ENCODE measurements around the gene FCHSD2. TPM values are rescaled to one million over a fixed set of nuclear protein-coding genes. Genes with fewer than 3 reads are reported as not detected.
A peak's percentile ranks its signal among the peaks of the same experiment; 100 is the strongest.
"Not testable (repeated sequence)": the region's sequence is repeated elsewhere in the genome, so short reads cannot be mapped to it uniquely, and the experiment has no call there.

Gene FCHSD2
- total and polyA plus RNA-seq, 4 donors = 14.7 to 41.6 (median 32.6) TPM

DNA sequence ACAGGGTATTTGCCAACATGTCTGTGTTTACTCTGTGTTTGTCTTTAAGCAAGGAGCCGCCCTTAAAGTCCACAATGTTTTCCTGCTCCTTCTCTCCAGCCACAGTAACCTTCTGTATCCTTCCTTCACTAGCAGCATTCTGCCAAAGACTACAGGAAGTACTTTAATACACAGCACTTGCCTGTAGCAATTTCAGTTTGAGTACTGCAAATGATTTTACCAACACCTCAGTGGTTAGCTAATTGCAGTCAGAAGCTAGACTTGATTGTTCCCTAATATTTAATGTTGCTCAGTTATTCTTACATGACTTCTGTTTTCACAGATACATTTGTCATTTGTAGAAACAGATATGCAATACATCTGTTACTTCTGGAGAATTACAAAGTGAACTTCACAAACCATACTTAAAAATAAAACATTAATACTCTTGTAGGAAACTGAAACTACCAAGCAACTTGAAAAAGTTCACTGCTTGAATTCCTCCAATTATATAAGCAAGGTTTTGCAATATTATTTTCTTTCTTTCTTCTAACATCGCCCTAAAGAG lies 69.1 kb downstream of the FCHSD2 start:
- Histone ChIP-seq H3K9me3 (ENCODE audit: control insufficient read depth in 4 of 4, insufficient read depth in 3 of 4, low read length in 3 of 4) (no peaks in the 10 kb centered on the region), H3K9ac (ENCODE audit: insufficient read depth in 1 of 2, low read length in 2 of 2) (peak overlapping the region in 1 of 2 donors; percentile 60), H3K27me3 (ENCODE audit: control insufficient read depth in 3 of 3, insufficient read depth in 3 of 3, low read length in 2 of 3) (no peaks in the 10 kb centered on the region), H3K4me1 (ENCODE audit: control insufficient read depth in 5 of 5, insufficient read depth in 5 of 5, low read length in 5 of 5) (peaks cover 0 to 16% (median 0%) of the 10 kb centered on the region in 5 donors), H3K27ac (ENCODE audit: low read depth in 1 of 2, low read length in 1 of 2) (no peak overlapping the region), H3K4me3 (no peak overlapping the region), H3K36me3 (ENCODE audit: control insufficient read depth in 4 of 4, insufficient read depth in 4 of 4, low read length in 4 of 4) (peaks cover 0 to 5% (median 0%) of the 10 kb centered on the region in 4 donors)
- WGBS, 2 donors = 6 to 8% methylated on average over 2 of the region's 2 CpGs
- no peak for TF ChIP-seq CTCF (IDR thresholded peaks at IDR 0.05; ENCODE audit: control extremely low read depth, extremely low read depth)
- DNase-seq (peak in 2 of 3 donors; percentile 33 to 56), ATAC-seq (ENCODE audit: insufficient read depth, low FRiP score) (peak; percentile 58)

DNA sequence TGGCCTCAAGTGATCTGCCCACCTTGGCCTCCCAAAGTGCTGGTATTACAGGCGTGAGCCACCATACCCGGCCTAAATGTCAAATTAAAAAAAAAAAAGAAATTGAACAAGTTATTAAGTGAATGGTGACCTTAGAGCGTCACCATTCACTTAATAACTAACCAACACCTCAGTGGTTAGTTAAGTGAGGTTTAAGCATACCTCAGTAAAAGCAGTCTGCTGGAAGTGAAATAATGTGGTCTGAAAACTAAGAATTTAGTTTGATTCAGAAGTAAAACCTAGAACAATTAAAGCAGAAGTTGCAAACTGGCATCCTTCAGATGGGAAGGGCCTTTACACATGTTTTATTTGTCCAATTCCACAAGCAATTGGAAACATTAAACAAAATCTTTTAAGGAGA lies 71.5 kb downstream of the FCHSD2 start:
- H3K36me3 ChIP-seq (ENCODE audit: control insufficient read depth in 4 of 4, insufficient read depth in 4 of 4, low read length in 4 of 4) = no peaks in the 10 kb centered on the region
- 87 to 92% methylated on average over 3 of the region's 3 CpGs for WGBS, 2 donors
- TF ChIP-seq CTCF (IDR thresholded peaks at IDR 0.05; ENCODE audit: control extremely low read depth, extremely low read depth) = no peak
- H3K27ac ChIP-seq (ENCODE audit: low read depth in 1 of 2, low read length in 1 of 2) = no peak overlapping the region
- DNase-seq (no peak), ATAC-seq (ENCODE audit: insufficient read depth, low FRiP score) (no peak)
- H3K27me3 ChIP-seq (ENCODE audit: control insufficient read depth in 3 of 3, insufficient read depth in 3 of 3, low read length in 2 of 3) = no peaks in the 10 kb centered on the region
- H3K9ac ChIP-seq (ENCODE audit: insufficient read depth in 1 of 2, low read length in 2 of 2) = no peak overlapping the region
- H3K4me1 ChIP-seq (ENCODE audit: control insufficient read depth in 5 of 5, insufficient read depth in 5 of 5, low read length in 5 of 5) = peaks cover 0 to 16% (median 0%) of the 10 kb centered on the region in 5 donors
- H3K9me3 ChIP-seq (ENCODE audit: control insufficient read depth in 4 of 4, insufficient read depth in 3 of 4, low read length in 3 of 4) = no peaks in the 10 kb centered on the region
- no peak overlapping the region for H3K4me3 ChIP-seq

GRCh38 chr11:73061857-73062424 lies 80.2 kb downstream of the FCHSD2 start:
- H3K4me1 ChIP-seq (ENCODE audit: control insufficient read depth in 5 of 5, insufficient read depth in 5 of 5, low read length in 5 of 5); DNase-seq; ATAC-seq (ENCODE audit: insufficient read depth, low FRiP score); H3K4me3 ChIP-seq; H3K27ac ChIP-seq (ENCODE audit: low read depth in 1 of 2, low read length in 1 of 2); H3K27me3 ChIP-seq (ENCODE audit: control insufficient read depth in 3 of 3, insufficient read depth in 3 of 3, low read length in 2 of 3); H3K9me3 ChIP-seq (ENCODE audit: control insufficient read depth in 4 of 4, insufficient read depth in 3 of 4, low read length in 3 of 4); H3K36me3 ChIP-seq (ENCODE audit: control insufficient read depth in 4 of 4, insufficient read depth in 4 of 4, low read length in 4 of 4); H3K9ac ChIP-seq (ENCODE audit: insufficient read depth in 1 of 2, low read length in 2 of 2): not testable (repeated sequence)
- WGBS, 2 donors = 94 to 98% methylated on average over 3 of the region's 3 CpGs

- ATAC-seq (ENCODE audit: insufficient read depth, low FRiP score); H3K4me3 ChIP-seq; DNase-seq; H3K4me1 ChIP-seq (ENCODE audit: control insufficient read depth in 5 of 5, insufficient read depth in 5 of 5, low read length in 5 of 5); H3K27ac ChIP-seq (ENCODE audit: low read depth in 1 of 2, low read length in 1 of 2); H3K36me3 ChIP-seq (ENCODE audit: control insufficient read depth in 4 of 4, insufficient read depth in 4 of 4, low read length in 4 of 4); H3K9me3 ChIP-seq (ENCODE audit: control insufficient read depth in 4 of 4, insufficient read depth in 3 of 4, low read length in 3 of 4); H3K9ac ChIP-seq (ENCODE audit: insufficient read depth in 1 of 2, low read length in 2 of 2); H3K27me3 ChIP-seq (ENCODE audit: control insufficient read depth in 3 of 3, insufficient read depth in 3 of 3, low read length in 2 of 3): not testable (repeated sequence)
- 76 to 88% methylated on average over 10 of the region's 10 CpGs for WGBS, 2 donors
Observed at GRCh38 chr11:73061434-73061833, 80.7 kb downstream of the FCHSD2 start.
